Fibroblast of skin of back (primary cell): ENCODE data around the gene HSF2BP.
"Not testable (repeated sequence)": the region's sequence is repeated elsewhere in the genome, so short reads cannot be mapped to it uniquely, and the experiment has no call there.

Experiments
- DNase-seq: peaks from one replicate; pipeline ENCODE4 v3.0.0-alpha.2; 2013

Gene HSF2BP

DNA sequence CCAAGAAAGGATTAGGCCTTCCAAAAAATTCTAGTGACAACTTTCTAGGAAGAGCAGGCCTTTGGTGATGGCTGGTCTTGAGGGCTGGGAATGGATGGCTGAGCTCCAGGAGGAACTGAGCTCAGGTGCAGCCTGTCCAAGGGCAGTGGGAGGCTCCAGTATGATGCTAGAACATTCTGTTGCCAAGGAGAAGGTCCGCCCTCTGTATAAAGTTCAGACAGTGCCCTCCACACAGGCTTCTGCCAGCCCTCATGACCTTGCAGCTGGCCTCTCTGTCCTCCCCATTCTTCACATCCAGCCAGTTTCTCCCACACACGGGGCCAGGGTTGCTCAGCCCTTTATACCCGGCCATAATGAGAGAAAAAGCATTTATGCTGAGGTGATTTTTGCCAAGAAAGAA lies 146.3 kb downstream of the HSF2BP start:
- DNase-seq: not testable (repeated sequence)

GRCh38 chr21:43511209-43511608 lies 148.1 kb downstream of the HSF2BP start:
- not testable (repeated sequence) for DNase-seq

DNA sequence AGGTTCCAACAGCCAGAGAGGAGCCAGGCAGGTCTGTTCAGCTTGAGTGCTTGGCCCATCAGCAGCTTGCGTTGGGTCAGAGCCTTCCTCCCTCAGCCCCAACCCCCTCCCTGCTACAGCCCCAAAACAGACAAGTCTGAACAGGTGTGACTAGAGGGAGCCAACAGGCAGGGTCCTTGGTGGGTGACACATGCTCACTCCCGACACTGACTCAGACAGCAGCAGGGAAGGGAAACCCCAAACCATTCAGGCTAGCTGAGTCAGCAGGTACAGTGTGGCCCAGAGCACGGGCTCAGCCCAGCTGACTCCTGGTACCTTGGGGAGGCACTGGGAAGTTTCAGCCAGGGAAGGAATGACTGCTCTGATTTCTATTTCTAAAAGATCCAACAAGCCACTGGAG lies 148.6 kb downstream of the HSF2BP start:
- DNase-seq: not testable (repeated sequence)

GRCh38 chr21:43503892-43504291 lies 155.4 kb downstream of the HSF2BP start:
- not testable (repeated sequence) for DNase-seq

- not testable (repeated sequence) for DNase-seq
These were observed 156.1 kb downstream of the HSF2BP start for GRCh38 chr21:43503075-43503750.

GRCh38 chr21:43502407-43503071 lies 156.7 kb downstream of the HSF2BP start:
- not testable (repeated sequence) for DNase-seq

GRCh38 chr21:43498924-43499323 lies 160.4 kb downstream of the HSF2BP start:
- DNase-seq: not testable (repeated sequence)

GRCh38 chr21:43498065-43498464 lies 161.2 kb downstream of the HSF2BP start:
- DNase-seq: not testable (repeated sequence)

DNA sequence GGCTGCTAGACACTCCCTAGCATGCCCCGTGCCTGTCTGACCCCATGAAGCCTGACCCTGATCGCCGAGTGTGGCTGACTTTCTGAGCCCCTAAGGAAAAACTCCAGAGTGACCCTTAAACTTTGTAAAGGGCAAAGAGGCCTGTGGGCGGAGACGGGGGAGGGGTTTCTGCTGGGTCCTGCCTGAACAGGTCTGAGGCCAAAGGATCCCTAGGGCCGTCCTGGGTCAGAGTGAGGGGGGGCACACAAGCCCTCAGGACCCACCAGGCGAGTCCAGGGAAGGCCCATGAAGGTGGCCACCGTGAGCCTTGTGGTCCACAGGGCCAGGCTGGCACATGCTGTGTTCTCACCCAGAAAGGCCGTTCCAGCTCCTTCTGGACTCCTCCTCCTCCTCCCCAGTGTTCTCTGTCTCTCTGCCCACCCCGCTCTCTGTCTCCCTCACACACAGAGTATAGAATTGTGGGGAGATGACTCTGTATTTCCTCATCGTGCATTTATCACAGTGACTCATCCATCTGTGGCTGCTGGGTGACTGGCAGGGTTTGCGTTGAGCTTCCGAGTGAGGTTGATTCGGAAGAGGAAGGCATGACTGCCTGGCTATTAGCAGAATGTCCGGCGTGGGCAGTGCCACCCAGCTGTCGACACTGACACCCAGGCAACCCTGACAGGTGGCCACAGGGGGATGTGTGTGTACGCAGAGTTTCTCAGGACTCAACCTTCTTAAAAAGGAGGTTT lies 164.8 kb downstream of the HSF2BP start:
- DNase-seq: not testable (repeated sequence)

DNA sequence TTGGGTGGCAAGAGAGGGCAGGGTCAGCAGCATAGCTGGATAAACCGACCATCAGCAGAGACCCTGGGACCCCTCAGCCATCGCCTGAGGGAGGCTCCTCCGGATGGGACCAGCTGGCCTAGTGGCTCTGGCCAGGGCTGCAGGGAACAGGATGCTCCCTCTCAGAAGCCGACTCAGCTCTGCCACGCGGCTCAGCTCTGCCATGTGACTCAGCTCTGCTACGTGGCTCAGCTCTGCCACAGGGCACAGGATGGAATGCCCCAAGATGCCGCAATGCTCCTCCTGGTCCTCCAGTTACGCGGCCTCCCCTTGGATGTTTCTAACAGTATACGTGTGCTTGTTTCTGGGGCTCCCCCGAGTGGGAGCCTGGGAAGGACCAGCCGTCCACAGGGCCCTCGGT lies 165.8 kb downstream of the HSF2BP start:
- DNase-seq: not testable (repeated sequence)

DNA sequence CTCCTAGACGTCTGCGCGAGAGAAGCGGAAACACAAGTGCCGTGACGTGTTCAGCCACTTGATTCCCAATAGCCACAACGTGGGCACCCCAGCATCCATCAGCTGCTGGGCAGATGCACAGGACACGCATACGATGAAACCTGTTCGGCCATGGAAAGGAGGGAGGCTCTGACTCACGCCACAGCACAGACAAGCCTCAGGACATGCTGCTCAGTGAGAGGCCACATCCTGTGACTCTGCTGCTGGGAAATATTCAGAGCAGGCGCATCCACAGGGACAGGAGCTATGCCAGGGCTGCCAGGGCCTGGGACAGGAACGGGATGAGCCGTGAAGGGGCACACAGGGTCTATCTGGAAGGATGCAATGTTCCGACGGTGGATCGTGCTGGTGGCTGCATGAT lies 171.1 kb downstream of the HSF2BP start:
- DNase-seq: not testable (repeated sequence)

GRCh38 chr21:43486051-43486450 lies 173.2 kb downstream of the HSF2BP start:
- not testable (repeated sequence) for DNase-seq

DNA sequence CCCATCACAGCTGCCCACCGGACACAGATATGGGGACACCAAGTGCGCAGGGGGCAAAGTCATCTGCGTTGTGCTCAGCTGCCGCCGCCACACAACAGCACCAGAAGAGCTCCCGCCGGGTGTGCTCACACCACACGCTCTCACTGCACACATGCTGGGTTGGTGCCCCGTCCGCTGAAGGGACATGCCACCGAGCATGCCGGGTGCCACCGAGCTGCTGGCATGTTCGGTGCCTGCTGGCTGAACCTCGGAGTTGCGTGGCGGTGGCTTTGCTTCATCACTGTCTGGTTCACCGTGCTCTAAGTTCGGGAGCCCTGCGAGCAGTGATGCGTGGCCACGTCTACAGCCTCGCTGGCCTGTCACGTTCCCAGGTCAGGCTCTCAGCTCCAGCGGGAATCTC lies 174.3 kb downstream of the HSF2BP start:
- not testable (repeated sequence) for DNase-seq

GRCh38 chr21:43479197-43479596 lies 180.1 kb downstream of the HSF2BP start:
- DNase-seq: not testable (repeated sequence)
